ENCODE measurements around the gene MTG1.

- TF ChIP-seq CTCF (conservative IDR thresholded peaks at IDR 0.05; ENCODE audit: low read depth, low read length): no peak
- no peak for TF ChIP-seq EZH2 (IDR thresholded peaks at IDR 0.05; ENCODE audit: borderline replicate concordance, low read depth, low read length, poor library complexity, severe bottlenecking)
Measured at GRCh38 chr10:133385214-133385613, 8.7 kb upstream of the MTG1 start.
